ENCODE data around the gene ELF3. TPM values are rescaled to one million over a fixed set of nuclear protein-coding genes. Genes with fewer than 3 reads are reported as not detected.

Gene ELF3
- total and polyA plus RNA-seq, 2 of the 8 experiments (the other 6 are each of a cell fraction or from before 2014, with no cell fraction given): 17.3 to 25.0 TPM

DNA sequence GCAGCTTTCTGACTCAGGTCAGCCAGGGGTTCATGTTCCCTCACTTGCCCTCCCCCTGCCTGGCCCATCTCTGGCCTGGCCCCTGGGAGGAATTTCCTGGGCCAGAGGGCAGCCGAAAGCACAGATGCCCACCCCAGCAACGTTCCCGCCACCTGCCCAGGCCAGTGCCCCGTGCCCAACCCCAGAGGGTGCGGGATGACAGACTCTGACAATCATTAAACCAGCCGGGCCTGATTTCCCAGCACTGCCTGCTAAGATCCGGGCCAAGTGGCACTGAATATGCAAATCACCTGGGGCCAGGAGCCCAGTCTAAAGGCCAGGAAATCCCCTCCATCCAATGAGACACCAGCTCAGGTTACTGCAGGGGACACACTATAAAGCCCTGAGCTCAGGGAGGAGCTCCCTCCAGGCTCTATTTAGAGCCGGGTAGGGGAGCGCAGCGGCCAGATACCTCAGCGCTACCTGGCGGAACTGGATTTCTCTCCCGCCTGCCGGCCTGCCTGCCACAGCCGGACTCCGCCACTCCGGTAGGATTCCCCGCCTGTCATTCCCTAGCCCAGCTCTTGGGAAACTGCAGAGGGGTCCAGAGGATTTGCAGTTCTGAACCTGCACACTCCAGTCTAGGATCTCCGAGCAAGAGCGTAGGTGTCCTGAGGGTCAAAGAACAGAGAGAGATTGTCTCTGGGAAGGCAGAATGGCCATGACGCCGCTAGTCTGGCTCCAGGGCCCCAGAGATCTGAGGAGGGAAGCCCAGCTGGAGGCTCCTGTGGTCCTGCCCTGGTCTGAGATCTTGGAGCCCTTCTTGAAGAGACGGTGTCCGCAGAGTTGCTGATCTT is at the start of gene ELF3 (continued):
- TF ChIP-seq, protein P1, sequence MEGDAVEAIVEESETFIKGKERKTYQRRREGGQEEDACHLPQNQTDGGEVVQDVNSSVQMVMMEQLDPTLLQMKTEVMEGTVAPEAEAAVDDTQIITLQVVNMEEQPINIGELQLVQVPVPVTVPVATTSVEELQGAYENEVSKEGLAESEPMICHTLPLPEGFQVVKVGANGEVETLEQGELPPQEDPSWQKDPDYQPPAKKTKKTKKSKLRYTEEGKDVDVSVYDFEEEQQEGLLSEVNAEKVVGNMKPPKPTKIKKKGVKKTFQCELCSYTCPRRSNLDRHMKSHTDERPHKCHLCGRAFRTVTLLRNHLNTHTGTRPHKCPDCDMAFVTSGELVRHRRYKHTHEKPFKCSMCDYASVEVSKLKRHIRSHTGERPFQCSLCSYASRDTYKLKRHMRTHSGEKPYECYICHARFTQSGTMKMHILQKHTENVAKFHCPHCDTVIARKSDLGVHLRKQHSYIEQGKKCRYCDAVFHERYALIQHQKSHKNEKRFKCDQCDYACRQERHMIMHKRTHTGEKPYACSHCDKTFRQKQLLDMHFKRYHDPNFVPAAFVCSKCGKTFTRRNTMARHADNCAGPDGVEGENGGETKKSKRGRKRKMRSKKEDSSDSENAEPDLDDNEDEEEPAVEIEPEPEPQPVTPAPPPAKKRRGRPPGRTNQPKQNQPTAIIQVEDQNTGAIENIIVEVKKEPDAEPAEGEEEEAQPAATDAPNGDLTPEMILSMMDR (IDR thresholded peaks at IDR 0.05; ENCODE audit: control extremely low read depth in 1 of 3, insufficient read depth in 1 of 3, low read depth in 1 of 3, low read length in 3 of 3): no peak
- no peak for TF ChIP-seq BRCA1 (IDR thresholded peaks at IDR 0.05; ENCODE audit: low read depth, low read length)
- TF ChIP-seq TCF12 (IDR thresholded peaks at IDR 0.05; ENCODE audit: low read depth, low read length): 0 out of 2 replicates have a peak, but pooled peaks have one; percentile 32
- TF ChIP-seq HDAC6 (IDR thresholded peaks at IDR 0.05; ENCODE audit: low read depth, low read length): no peak
- TF ChIP-seq CBX8 (IDR thresholded peaks at IDR 0.05; ENCODE audit: borderline replicate concordance, low read depth, low read length): no peak
- TF ChIP-seq, protein P2, sequence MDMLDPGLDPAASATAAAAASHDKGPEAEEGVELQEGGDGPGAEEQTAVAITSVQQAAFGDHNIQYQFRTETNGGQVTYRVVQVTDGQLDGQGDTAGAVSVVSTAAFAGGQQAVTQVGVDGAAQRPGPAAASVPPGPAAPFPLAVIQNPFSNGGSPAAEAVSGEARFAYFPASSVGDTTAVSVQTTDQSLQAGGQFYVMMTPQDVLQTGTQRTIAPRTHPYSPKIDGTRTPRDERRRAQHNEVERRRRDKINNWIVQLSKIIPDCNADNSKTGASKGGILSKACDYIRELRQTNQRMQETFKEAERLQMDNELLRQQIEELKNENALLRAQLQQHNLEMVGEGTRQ (IDR thresholded peaks at IDR 0.05; ENCODE audit: low read length): no peak
- no peak for TF ChIP-seq KDM5A (IDR thresholded peaks at IDR 0.05; ENCODE audit: low read length)
- no peak for TF ChIP-seq FOSL1 (IDR thresholded peaks at IDR 0.05; ENCODE audit: insufficient read depth, low read depth, low read length)
- TF ChIP-seq TAF7 (optimal IDR thresholded peaks at IDR 0.05; ENCODE audit: borderline replicate concordance, low read depth, low read length): peak; percentile 93
- peak; percentile 48; the same call in 1 of the 2 replicates for TF ChIP-seq CHD1 (IDR thresholded peaks at IDR 0.05; ENCODE audit: low read depth, low read length)
- TF ChIP-seq POU5F1 (IDR thresholded peaks at IDR 0.05; ENCODE audit: low read depth, low read length): no peak
- TF ChIP-seq MAFK (IDR thresholded peaks at IDR 0.05; ENCODE audit: low read depth, low read length): no peak
- TF ChIP-seq SIX5 (IDR thresholded peaks at IDR 0.05; ENCODE audit: low read depth, low read length): no peak
- peak; percentile 50 to 85; a peak in 2 of 4 replicates for TF ChIP-seq SIN3A (conservative IDR thresholded peaks at IDR 0.05 in 1 of 2, IDR thresholded peaks at IDR 0.05 in 1 of 2; ENCODE audit: low read depth in 1 of 2, low read length in 2 of 2)
- TF ChIP-seq NRF1 (IDR thresholded peaks at IDR 0.05; ENCODE audit: low read depth, low read length): no peak
- TF ChIP-seq RBBP5 (IDR thresholded peaks at IDR 0.05; ENCODE audit: borderline replicate concordance, low read depth, low read length): peak; percentile 97; the same call in 1 of the 2 replicates
- TF ChIP-seq CEBPB (IDR thresholded peaks at IDR 0.05; ENCODE audit: low read depth, low read length): no peak
- TF ChIP-seq RNF2 (IDR thresholded peaks at IDR 0.05; ENCODE audit: borderline replicate concordance, low read depth, low read length, missing control alignments, poor library complexity, severe bottlenecking): no peak
- TF ChIP-seq SRF (IDR thresholded peaks at IDR 0.05; ENCODE audit: low read depth, low read length): no peak
